K562 (cell line): ENCODE measurements around the gene UTP25. TPM values are rescaled to one million over a fixed set of nuclear protein-coding genes. Genes with fewer than 3 reads are reported as not detected.

ENCODE experiments used
- CUX1 ChIP-seq: fragments of 200-800 bp; sonication (Bioruptor generic); IDR thresholded peaks from 2 replicates; pipeline ENCODE4 v1.6.1; 2016; ENCODE audit warnings: missing genetic modification characterization, missing compliant biosample characterization
- ELF1 ChIP-seq: fragments of 200-800 bp; sonication (Bioruptor generic); IDR thresholded peaks from 2 replicates; pipeline ENCODE4 v1.6.1; 2016; ENCODE audit warnings: missing genetic modification characterization, missing compliant biosample characterization
- HLTF ChIP-seq: fragments of 450-650 bp; IDR thresholded peaks from 2 replicates; pipeline ENCODE4 v1.6.1; 2016
- HNRNPUL1 ChIP-seq: fragments of 200-400 bp; formaldehyde crosslinking; IDR thresholded peaks from 2 replicates; pipeline ENCODE4 v1.6.1; 2017; ENCODE audit warnings: low read length
- ILK ChIP-seq: fragments of 450-650 bp; IDR thresholded peaks from 2 replicates; pipeline ENCODE4 v1.6.1; 2016; ENCODE audit warnings: missing genetic modification characterization, low read depth, mild to moderate bottlenecking, missing compliant biosample characterization, moderate library complexity, borderline replicate concordance
- TFAP4 ChIP-seq: sonication (generic); formaldehyde crosslinking; IDR thresholded peaks from 2 replicates; pipeline ENCODE4 v1.8.0; 2022; ENCODE audit warnings: missing genetic modification reagents, mild to moderate bottlenecking, moderate library complexity, borderline replicate concordance
- ZC3H11A ChIP-seq: IDR thresholded peaks from 2 replicates; pipeline ENCODE4 v1.6.1; 2012; ENCODE audit warnings: low read depth, low read length, improper control_type of control experiment
- ZFPM2 ChIP-seq: fragments of 250-450 bp; sonication (Bioruptor Pico); IDR thresholded peaks from 2 replicates; pipeline ENCODE4 v1.5.1; 2022; ENCODE audit warnings: mild to moderate bottlenecking
- ZNF253 ChIP-seq: fragments of 250-450 bp; sonication (Bioruptor Pico); conservative IDR thresholded peaks from 2 replicates; pipeline ENCODE4 v1.6.1; 2021; ENCODE audit warnings: mild to moderate bottlenecking
- polyA plus RNA-seq, 8 experiments: library from polyadenylated mRNA; depleted of rRNA in 4 of 8; stranded (reverse) in 5 of 8; unstranded in 3 of 8; fragments of >200 nt; fragmentation: Nextera tagmentation in 2 of 8; fragmentation: Illumina TruSeq in 1 of 8; extraction: Ambion mirVana in 2 of 8; extraction: Trizol in 1 of 8; gene quantifications; 2 replicates each; pipeline versions ENCODE4 v1.2.1 to v1.2.3, GENCODE V29; 2011 to 2014; ENCODE audit warnings: inconsistent platforms in 1 of 8, missing spikeins in 1 of 8
- total RNA-seq, 7 experiments: library from RNA; depleted of rRNA in 6 of 7; stranded (reverse); fragments of >200 nt in 6 of 7; fragmentation: Illumina TruSeq in 2 of 7; extraction: Trizol in 2 of 7; gene quantifications; 2 replicates each; pipeline versions ENCODE4 v1.2.1 to v1.2.3, GENCODE V29; 2011 to 2021; ENCODE audit warnings: low replicate concordance in 1 of 7

Gene UTP25
- total and polyA plus RNA-seq, 9 of the 15 experiments (the other 6 are each of a cell fraction or from before 2014, with no cell fraction given) = 5.7 to 17.6 (median 12.0) TPM

- TF ChIP-seq CUX1 (no peak), ZC3H11A (no peak), ILK (tag) (no peak), ELF1 (tag) (no peak), TFAP4 (CRISPR knock-in tag) (no peak), HNRNPUL1 (no peak), ZNF253 (CRISPR knock-in tag) (no peak), HLTF (no peak), ZFPM2 (no peak)
- TF ChIP-seq, all 486 proteins: peak for 13
Observed at GRCh38 chr1:209850342-209850979, 22.7 kb downstream of the UTP25 start (continued).
